HepG2 (cell line): ENCODE data around the gene TANGO2. TPM values are rescaled to one million over a fixed set of nuclear protein-coding genes. Genes with fewer than 3 reads are reported as not detected.

ENCODE experiments used
- AKNA ChIP-seq: sonication (generic); formaldehyde crosslinking; IDR thresholded peaks from 2 replicates; pipeline ENCODE4 v1.4.0; 2020; ENCODE audit warnings: missing genetic modification reagents, borderline replicate concordance
- GABPB1 ChIP-seq: IDR thresholded peaks from 2 replicates; pipeline ENCODE4 v1.6.1; 2016; ENCODE audit warnings: mild to moderate bottlenecking, missing genetic modification reagents, moderate library complexity, missing compliant biosample characterization
- HOXA3 ChIP-seq: sonication (generic); formaldehyde crosslinking; IDR thresholded peaks from 2 replicates; pipeline ENCODE4 v1.5.0; 2020; ENCODE audit warnings: missing genetic modification reagents
- KLF12 ChIP-seq: sonication (generic); formaldehyde crosslinking; IDR thresholded peaks from 2 replicates; pipeline ENCODE4 v1.4.0; 2020; ENCODE audit warnings: missing genetic modification reagents, borderline replicate concordance
- LCORL ChIP-seq, 2 experiments: fragments of 450-650 bp in 1 of 2; sonication (generic) in 1 of 2; formaldehyde crosslinking in 1 of 2; IDR thresholded peaks; 2 replicates each; pipeline versions ENCODE4 v1.5.0 to v1.6.1; 2017 to 2020; ENCODE audit warnings: antibody characterized with exemption in 1 of 2, missing genetic modification reagents in 1 of 2
- MED1 ChIP-seq: sonication (generic); formaldehyde crosslinking; IDR thresholded peaks from 2 replicates; pipeline ENCODE4 v1.4.0; 2020; ENCODE audit warnings: missing genetic modification reagents
- NR2F1 ChIP-seq, 2 experiments: fragments of 450-650 bp in 1 of 2; formaldehyde crosslinking in 1 of 2; IDR thresholded peaks; 2 replicates each; pipeline versions ENCODE4 v1.5.0 to v1.6.1; 2016 to 2020; ENCODE audit warnings: mild to moderate bottlenecking in 1 of 2, missing compliant biosample characterization in 1 of 2, missing genetic modification reagents in 1 of 2, moderate library complexity in 1 of 2
- RFX1 ChIP-seq: fragments of 450-650 bp; IDR thresholded peaks from 2 replicates; pipeline ENCODE4 v1.6.1; 2017
- SP4 ChIP-seq: sonication (generic); formaldehyde crosslinking; IDR thresholded peaks from 2 replicates; pipeline ENCODE4 v1.8.1; 2023; ENCODE audit warnings: mild to moderate bottlenecking, missing genetic modification reagents
- TOE1 ChIP-seq: sonication (generic); formaldehyde crosslinking; IDR thresholded peaks from 2 replicates; pipeline ENCODE4 v1.4.0; 2020; ENCODE audit warnings: mild to moderate bottlenecking, missing genetic modification reagents
- ZBTB7A ChIP-seq: sonication (generic); formaldehyde crosslinking; IDR thresholded peaks from 2 replicates; pipeline ENCODE4 v1.8.0; 2022; ENCODE audit warnings: mild to moderate bottlenecking, missing genetic modification reagents
- ZBTB7B ChIP-seq: sonication (generic); formaldehyde crosslinking; IDR thresholded peaks from 2 replicates; pipeline ENCODE4 v1.4.0; 2020; ENCODE audit warnings: missing genetic modification reagents
- ZNF674 ChIP-seq: sonication (generic); formaldehyde crosslinking; IDR thresholded peaks from 2 replicates; pipeline ENCODE4 v1.5.0; 2020; ENCODE audit warnings: low read depth, mild to moderate bottlenecking, missing genetic modification reagents
- ZNF687 ChIP-seq: sonication (generic); formaldehyde crosslinking; IDR thresholded peaks from 2 replicates; pipeline ENCODE4 v1.5.1; 2020; ENCODE audit warnings: mild to moderate bottlenecking, missing genetic modification reagents, moderate library complexity
- polyA plus RNA-seq, 8 experiments: library from polyadenylated mRNA; depleted of rRNA in 3 of 8; stranded (reverse) in 7 of 8; unstranded in 1 of 8; fragments of >200 nt; fragmentation: Illumina TruSeq in 4 of 8; extraction: Trizol in 4 of 8; gene quantifications; 2 replicates each; pipeline versions ENCODE4 v1.2.1 to v1.2.3, GENCODE V29; 2011 to 2016; ENCODE audit warnings: low read depth in 4 of 8, missing spikeins in 1 of 8, mixed read lengths in 1 of 8; ENCODE audit not compliant: insufficient read depth in 1 of 8
- total RNA-seq, 5 experiments: library from RNA; depleted of rRNA; stranded (reverse); fragments of >200 nt; fragmentation: Illumina TruSeq; extraction: Trizol; gene quantifications; 2 replicates each; pipeline ENCODE4 v1.2.3, GENCODE V29; 2016; ENCODE audit warnings: low read depth in 1 of 5
- TF ChIP-seq, protein P1 (sequence below): sonication (generic); formaldehyde crosslinking; IDR thresholded peaks from 2 replicates; pipeline ENCODE4 v1.4.0; 2020; ENCODE audit warnings: missing genetic modification reagents
- TF ChIP-seq, protein P2 (sequence below): IDR thresholded peaks from 2 replicates; pipeline ENCODE4 v1.6.1; 2016; ENCODE audit warnings: mild to moderate bottlenecking, missing biosample characterization, missing genetic modification reagents
- TF ChIP-seq, protein P3 (sequence below): sonication (generic); formaldehyde crosslinking; IDR thresholded peaks from 2 replicates; pipeline ENCODE4 v1.5.0; 2020; ENCODE audit warnings: missing genetic modification reagents

TANGO2 gene
- total and polyA plus RNA-seq, 2 of the 13 experiments (the other 11 are each of a cell fraction or from before 2014, with no cell fraction given), result 12.9 to 14.8 TPM

GRCh38 chr22:20013382-20013871 lies 7.5 kb upstream of the TANGO2 start (continued):
- TF ChIP-seq GABPB1 (peak; percentile 21; the same call in 1 of the 2 replicates), HOXA3 (CRISPR knock-in tag) (peak; percentile 38; the same call in 1 of the 2 replicates), AKNA (CRISPR knock-in tag) (no peak), KLF12 (CRISPR knock-in tag) (no peak; the same call in 1 of the 2 replicates), ZBTB7A (CRISPR knock-in tag) (peak; percentile 90), NR2F1 (CRISPR knock-in tag; IDR thresholded peaks at IDR 0.05) (no peak), ZBTB7B (CRISPR knock-in tag) (peak; percentile 93), SP4 (CRISPR knock-in tag) (peak; percentile 39; the same call in 1 of the 2 replicates), ZNF674 (CRISPR knock-in tag) (no peak), RFX1 (no peak), MED1 (CRISPR knock-in tag) (0 out of 2 replicates have a peak, but pooled peaks have one; percentile 25), ZNF687 (peak; percentile 89), TOE1 (no peak), LCORL (IDR thresholded peaks at IDR 0.05) (no peak), LCORL (CRISPR knock-in tag; IDR thresholded peaks at IDR 0.05) (no peak)
- TF ChIP-seq, protein P1, sequence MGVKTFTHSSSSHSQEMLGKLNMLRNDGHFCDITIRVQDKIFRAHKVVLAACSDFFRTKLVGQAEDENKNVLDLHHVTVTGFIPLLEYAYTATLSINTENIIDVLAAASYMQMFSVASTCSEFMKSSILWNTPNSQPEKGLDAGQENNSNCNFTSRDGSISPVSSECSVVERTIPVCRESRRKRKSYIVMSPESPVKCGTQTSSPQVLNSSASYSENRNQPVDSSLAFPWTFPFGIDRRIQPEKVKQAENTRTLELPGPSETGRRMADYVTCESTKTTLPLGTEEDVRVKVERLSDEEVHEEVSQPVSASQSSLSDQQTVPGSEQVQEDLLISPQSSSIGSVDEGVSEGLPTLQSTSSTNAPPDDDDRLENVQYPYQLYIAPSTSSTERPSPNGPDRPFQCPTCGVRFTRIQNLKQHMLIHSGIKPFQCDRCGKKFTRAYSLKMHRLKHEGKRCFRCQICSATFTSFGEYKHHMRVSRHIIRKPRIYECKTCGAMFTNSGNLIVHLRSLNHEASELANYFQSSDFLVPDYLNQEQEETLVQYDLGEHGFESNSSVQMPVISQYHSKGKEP (CRISPR knock-in tag), result 0 out of 2 replicates have a peak, but pooled peaks have one; percentile 25
- TF ChIP-seq, protein P2, sequence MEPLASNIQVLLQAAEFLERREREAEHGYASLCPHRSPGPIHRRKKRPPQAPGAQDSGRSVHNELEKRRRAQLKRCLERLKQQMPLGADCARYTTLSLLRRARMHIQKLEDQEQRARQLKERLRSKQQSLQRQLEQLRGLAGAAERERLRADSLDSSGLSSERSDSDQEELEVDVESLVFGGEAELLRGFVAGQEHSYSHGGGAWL (CRISPR knock-in tag), result no peak
- TF ChIP-seq, protein P3, sequence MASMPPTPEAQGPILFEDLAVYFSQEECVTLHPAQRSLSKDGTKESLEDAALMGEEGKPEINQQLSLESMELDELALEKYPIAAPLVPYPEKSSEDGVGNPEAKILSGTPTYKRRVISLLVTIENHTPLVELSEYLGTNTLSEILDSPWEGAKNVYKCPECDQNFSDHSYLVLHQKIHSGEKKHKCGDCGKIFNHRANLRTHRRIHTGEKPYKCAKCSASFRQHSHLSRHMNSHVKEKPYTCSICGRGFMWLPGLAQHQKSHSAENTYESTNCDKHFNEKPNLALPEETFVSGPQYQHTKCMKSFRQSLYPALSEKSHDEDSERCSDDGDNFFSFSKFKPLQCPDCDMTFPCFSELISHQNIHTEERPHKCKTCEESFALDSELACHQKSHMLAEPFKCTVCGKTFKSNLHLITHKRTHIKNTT (CRISPR knock-in tag), result no peak
